ENCODE measurements around the gene LNPEP.

The LNPEP gene

GRCh38 chr5:96984506-96985192 is 48.8 kb downstream of the LNPEP start:
- no peak for DNase-seq (ENCODE audit: extremely low read depth, insufficient read length)
- Histone ChIP-seq H3K4me3 (replicated peaks; ENCODE audit: low read depth, low read length) (no peak overlapping the region), H3K27me3 (replicated peaks; ENCODE audit: control insufficient read depth, insufficient read depth, low read length) (no peaks in the 10 kb centered on the region), H3K36me3 (ENCODE audit: control insufficient read depth, insufficient read depth, low read length) (peaks cover 8% of the 10 kb centered on the region)
- TF ChIP-seq CTCF (IDR thresholded peaks at IDR 0.05; ENCODE audit: insufficient read depth, low read length, poor library complexity, severe bottlenecking): no peak

- H3K36me3 ChIP-seq (ENCODE audit: control insufficient read depth, insufficient read depth, low read length): peaks cover 8% of the 10 kb centered on the region
- no peak overlapping the region for H3K4me3 ChIP-seq (replicated peaks; ENCODE audit: low read depth, low read length)
- TF ChIP-seq CTCF (IDR thresholded peaks at IDR 0.05; ENCODE audit: insufficient read depth, low read length, poor library complexity, severe bottlenecking): no peak
- no peak for DNase-seq (ENCODE audit: extremely low read depth, insufficient read length)
- no peaks in the 10 kb centered on the region for H3K27me3 ChIP-seq (replicated peaks; ENCODE audit: control insufficient read depth, insufficient read depth, low read length)
These were observed 50.6 kb downstream of the LNPEP start for GRCh38 chr5:96986450-96986849.

GRCh38 chr5:96990102-96990501 is 54.2 kb downstream of the LNPEP start:
- TF ChIP-seq CTCF (IDR thresholded peaks at IDR 0.05; ENCODE audit: insufficient read depth, low read length, poor library complexity, severe bottlenecking): no peak
- H3K27me3 ChIP-seq (replicated peaks; ENCODE audit: control insufficient read depth, insufficient read depth, low read length): no peaks in the 10 kb centered on the region
- DNase-seq (ENCODE audit: extremely low read depth, insufficient read length): no peak
- H3K4me3 ChIP-seq (replicated peaks; ENCODE audit: low read depth, low read length): no peak overlapping the region
- peaks cover 8% of the 10 kb centered on the region for H3K36me3 ChIP-seq (ENCODE audit: control insufficient read depth, insufficient read depth, low read length)

- Histone ChIP-seq H3K36me3 (ENCODE audit: control insufficient read depth, insufficient read depth, low read length) (peaks cover 2% of the 10 kb centered on the region), H3K27me3 (replicated peaks; ENCODE audit: control insufficient read depth, insufficient read depth, low read length) (no peaks in the 10 kb centered on the region), H3K4me3 (replicated peaks; ENCODE audit: low read depth, low read length) (no peak overlapping the region)
- no peak for TF ChIP-seq CTCF (IDR thresholded peaks at IDR 0.05; ENCODE audit: insufficient read depth, low read length, poor library complexity, severe bottlenecking)
- DNase-seq (ENCODE audit: extremely low read depth, insufficient read length): no peak
These were observed 55.8 kb downstream of the LNPEP start for GRCh38 chr5:96991708-96992107.

GRCh38 chr5:96993760-96994159 is 57.9 kb downstream of the LNPEP start:
- Histone ChIP-seq H3K4me3 (replicated peaks; ENCODE audit: low read depth, low read length) (no peak overlapping the region), H3K36me3 (ENCODE audit: control insufficient read depth, insufficient read depth, low read length) (no peaks in the 10 kb centered on the region; the same call in none of the 2 replicates), H3K27me3 (replicated peaks; ENCODE audit: control insufficient read depth, insufficient read depth, low read length) (no peaks in the 10 kb centered on the region)
- TF ChIP-seq CTCF (IDR thresholded peaks at IDR 0.05; ENCODE audit: insufficient read depth, low read length, poor library complexity, severe bottlenecking): no peak
- no peak for DNase-seq (ENCODE audit: extremely low read depth, insufficient read length)

- DNase-seq (ENCODE audit: extremely low read depth, insufficient read length): no peak
- Histone ChIP-seq H3K4me3 (replicated peaks; ENCODE audit: low read depth, low read length) (no peak overlapping the region), H3K27me3 (replicated peaks; ENCODE audit: control insufficient read depth, insufficient read depth, low read length) (no peaks in the 10 kb centered on the region), H3K36me3 (ENCODE audit: control insufficient read depth, insufficient read depth, low read length) (no peaks in the 10 kb centered on the region; the same call in none of the 2 replicates)
- no peak for TF ChIP-seq CTCF (IDR thresholded peaks at IDR 0.05; ENCODE audit: insufficient read depth, low read length, poor library complexity, severe bottlenecking)
These were observed 58.6 kb downstream of the LNPEP start for GRCh38 chr5:96994493-96994892.
